ENCODE measurements around the gene TMEM207.

TMEM207 gene

GRCh38 chr3:190443257-190443656, 6.4 kb downstream of the TMEM207 start:
- no peak for DNase-seq

DNA sequence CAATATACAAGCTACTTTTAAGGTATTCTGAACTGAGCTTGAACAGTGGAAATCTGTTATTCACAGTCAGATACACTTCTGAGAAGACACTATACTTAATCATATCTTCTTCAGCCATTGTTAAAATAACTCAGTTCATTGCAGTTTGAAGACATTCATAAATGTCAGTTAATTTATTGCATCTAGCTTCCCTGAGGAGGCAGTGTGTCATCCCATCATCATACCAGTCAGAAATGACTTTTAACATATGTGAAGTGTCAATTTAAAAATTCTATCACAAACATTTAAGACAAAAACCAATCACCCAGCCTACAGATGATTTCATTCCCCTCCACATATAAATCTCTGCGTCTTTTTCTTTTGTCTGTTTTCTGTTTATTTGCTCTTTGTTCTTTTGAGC, 7.5 kb downstream of the TMEM207 start:
- no peak for DNase-seq

- DNase-seq = no peak
Observed at GRCh38 chr3:190436331-190436730, 13.4 kb downstream of the TMEM207 start.

DNA sequence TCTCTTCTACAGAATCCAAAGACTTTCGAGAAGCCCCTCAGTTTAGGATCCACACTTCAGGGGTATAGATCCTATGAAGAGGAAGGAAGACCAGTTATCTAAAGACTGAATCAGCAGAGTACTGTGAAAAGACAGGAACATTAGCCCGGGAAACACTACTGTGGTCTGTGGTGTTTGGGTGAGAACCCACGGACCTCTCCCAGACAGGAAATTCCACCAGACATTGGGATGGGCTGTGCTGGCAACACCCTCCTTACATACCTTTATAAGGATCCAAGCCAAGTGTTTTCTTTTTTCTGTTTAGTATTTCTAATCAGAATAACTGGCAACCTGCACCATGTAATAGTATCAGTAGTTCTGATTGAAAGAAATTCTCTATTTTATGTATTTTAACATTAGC, 14.1 kb downstream of the TMEM207 start:
- DNase-seq = no peak

GRCh38 chr3:190433626-190434025, 16.1 kb downstream of the TMEM207 start:
- no peak for DNase-seq

DNA sequence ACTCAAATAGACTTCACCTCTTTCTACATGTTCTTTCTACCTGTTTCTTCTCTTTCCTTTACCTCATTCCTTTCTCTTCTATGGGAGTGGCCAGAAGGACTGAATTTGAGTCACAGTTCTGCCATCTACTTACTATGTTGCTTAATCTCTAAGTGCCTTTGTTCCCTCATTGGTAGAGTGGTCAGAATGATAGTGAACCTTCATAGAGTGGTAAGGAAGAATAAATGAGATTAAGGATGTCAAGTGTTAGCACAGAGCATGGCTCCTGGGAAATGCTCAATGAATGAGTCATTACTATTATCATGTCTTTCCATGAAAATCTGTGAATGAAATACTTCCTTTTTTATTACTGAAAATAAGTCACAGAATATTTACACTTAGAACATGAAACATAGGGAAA, 17.5 kb downstream of the TMEM207 start:
- no peak for DNase-seq

GRCh38 chr3:190430906-190431305, 18.8 kb downstream of the TMEM207 start:
- DNase-seq = no peak

- no peak for DNase-seq
Observed at GRCh38 chr3:190429681-190430080, 20.0 kb downstream of the TMEM207 start.

DNA sequence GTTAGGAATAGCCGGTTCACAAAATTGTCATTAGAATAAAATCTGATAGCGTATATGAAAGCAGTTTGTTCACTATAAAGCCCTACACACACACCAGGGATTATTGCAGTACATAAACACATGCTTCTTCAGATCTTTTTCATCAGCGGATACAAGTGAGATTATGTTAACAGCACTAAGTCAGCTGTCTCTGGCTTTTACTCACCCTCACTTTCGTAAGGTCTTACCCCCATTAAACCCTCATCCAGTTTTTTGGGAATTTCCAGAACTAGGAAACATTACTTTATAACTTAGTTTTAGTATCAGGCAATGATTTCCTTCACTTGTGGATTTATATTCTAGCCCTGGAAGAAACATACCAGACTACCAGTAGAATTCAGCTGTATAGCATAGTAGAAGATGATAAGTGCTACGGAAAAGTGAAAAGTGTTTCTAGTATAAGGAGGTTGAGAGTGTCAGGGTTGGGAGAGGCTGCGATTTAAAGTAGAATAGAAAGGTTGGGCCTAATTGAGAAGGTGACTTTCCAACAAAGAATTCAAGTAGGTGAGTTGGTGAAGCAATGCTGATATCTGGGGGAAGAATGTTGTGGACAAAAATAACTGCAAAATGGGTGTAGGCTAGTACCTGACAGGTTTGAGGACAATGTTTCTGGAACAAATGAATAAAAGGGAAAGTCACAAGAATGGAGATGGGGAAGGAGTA, 22.7 kb downstream of the TMEM207 start:
- DNase-seq = no peak

DNA sequence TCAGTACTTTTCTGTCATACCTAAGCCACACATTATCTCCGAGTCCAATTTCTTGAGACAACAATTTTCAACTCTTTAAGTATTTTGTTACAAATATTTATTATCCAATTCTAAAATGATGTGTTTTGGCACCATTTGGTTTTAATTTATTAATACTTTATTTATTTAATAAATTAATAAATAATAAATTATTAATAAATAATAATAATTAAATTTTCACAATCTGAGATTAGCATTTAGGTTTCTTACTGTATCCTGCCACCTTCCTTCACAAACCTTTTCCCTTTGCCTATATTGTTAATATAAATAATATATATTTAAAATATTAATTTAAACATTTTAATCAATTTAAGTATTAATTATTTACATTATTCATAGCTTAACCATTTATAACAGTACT, 23.9 kb downstream of the TMEM207 start:
- no peak for DNase-seq

DNA sequence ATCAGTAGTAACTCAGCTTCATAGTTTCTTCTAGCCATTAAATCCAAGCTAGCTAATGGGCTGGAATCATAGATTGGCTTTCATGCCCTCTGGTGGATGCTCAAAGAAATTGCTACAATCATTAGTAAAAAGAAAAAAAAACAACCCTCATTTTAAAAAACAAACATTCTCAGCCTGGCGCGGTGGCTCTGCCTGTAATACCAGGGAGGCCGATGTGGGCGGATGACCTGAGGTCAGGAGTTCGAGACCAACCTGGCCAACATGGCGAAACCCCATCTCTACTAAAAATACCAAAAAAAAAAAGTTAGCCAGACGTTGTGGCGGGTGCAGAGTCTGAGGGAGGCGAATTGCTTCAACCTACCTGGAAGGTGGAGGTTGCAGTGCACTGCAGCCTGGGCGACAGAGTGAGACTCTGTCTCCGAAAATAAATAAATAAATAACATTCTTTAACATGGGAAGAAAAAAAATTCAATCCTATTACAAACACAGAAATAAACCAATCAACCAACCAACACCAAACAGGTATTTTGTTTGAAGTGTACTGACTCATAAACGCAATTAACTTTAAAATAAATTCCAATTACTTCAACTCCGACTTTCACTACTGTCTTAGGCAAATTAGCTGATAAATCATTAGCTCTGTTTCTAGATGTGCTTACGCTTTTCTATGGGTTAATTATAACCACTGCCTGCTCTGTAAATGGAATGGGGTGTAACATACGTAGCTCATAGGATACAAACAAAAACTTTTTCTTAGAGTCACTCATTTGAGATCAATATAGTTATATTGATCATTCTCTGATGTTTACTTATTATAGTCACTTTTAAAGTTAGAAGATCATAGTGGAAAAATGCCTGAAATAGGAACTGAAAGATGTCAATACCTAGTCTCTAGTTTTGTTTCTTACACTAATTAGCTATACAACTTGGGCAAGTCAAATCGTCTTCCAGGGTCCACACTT, 24.9 kb downstream of the TMEM207 start:
- no peak for DNase-seq

GRCh38 chr3:190424108-190424477, 25.6 kb downstream of the TMEM207 start:
- no peak for DNase-seq

DNA sequence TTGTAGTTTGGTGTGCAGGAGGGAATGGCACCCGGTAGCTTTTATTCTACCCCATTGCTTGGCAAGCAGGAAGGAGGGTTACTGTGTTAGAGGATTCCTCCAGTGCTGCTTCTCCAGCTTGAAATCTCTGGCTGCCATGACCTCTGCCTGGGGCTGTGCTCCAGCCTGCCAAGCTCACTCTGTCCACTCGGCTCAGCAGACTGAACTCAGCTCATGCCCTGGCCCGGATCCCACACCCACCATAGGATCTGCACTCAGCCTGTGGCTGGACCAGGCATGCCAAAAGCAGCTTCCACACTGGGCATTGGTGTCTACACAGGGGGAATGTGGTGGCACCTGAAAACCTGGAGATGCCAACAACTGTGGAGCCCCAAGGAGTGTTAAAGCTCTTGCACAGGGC, 35.4 kb downstream of the TMEM207 start:
- DNase-seq = no peak

DNA sequence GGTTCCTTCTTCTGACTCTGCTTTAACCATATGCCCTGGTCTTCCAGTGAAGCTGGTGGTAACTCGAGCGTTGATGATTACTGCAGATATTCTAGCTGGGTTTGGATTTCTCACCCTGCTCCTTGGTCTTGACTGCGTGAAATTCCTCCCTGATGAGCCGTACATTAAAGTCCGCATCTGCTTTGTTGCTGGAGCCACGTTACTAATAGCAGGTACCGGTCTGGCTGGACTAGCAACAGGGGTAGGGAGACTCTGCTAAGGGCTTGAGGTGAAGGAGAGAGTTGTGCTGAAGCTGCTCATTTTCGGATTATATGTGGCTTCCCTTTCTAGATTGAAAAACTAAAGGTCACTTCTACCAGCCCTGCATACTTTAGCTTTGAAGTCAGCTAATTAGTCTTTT, 45.0 kb downstream of the TMEM207 start:
- DNase-seq = no peak

GRCh38 chr3:190401963-190402362, 47.7 kb downstream of the TMEM207 start:
- DNase-seq = no peak

DNA sequence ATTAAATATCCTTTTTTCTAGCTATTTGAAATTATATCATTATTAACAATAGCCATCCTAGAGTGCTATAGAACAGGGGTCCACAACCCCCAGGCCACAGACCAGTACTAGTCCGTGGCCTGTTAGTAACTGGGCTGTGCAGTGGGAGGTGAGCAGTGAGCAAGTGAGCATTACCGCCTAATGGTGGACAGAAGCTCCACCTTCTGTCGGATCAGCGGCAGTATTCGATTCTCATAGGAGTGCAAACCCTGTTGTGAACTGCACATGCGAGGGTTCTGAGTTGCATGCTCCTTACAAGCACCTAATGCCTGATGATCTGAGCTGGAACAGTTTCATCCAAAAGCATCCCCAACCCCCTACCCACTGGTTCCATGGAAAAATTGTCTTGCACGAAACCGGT, 50.0 kb downstream of the TMEM207 start:
- no peak for DNase-seq

- DNase-seq = no peak
Observed at GRCh38 chr3:190397889-190398288, 51.8 kb downstream of the TMEM207 start.

GRCh38 chr3:190396001-190396400, 53.7 kb downstream of the TMEM207 start:
- DNase-seq = no peak

DNA sequence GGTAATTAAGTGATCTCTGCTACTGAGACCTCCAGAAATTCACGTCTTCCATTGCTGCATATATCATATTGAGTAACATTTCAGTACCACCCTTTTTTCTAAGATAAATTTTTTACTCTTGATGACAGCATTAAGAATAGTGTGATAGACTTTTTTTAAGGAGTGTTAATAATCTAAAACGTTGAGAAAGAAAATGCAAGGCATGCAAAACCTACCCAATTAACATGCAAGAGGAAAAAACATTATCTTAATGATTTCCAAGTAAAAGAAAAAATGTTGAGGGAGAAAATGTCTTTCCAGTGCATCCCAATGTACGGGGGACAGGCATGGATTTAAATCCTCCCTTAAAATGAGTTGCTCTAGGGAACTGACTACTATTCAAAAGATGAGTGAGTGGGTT, 61.0 kb downstream of the TMEM207 start:
- no peak for DNase-seq

DNA sequence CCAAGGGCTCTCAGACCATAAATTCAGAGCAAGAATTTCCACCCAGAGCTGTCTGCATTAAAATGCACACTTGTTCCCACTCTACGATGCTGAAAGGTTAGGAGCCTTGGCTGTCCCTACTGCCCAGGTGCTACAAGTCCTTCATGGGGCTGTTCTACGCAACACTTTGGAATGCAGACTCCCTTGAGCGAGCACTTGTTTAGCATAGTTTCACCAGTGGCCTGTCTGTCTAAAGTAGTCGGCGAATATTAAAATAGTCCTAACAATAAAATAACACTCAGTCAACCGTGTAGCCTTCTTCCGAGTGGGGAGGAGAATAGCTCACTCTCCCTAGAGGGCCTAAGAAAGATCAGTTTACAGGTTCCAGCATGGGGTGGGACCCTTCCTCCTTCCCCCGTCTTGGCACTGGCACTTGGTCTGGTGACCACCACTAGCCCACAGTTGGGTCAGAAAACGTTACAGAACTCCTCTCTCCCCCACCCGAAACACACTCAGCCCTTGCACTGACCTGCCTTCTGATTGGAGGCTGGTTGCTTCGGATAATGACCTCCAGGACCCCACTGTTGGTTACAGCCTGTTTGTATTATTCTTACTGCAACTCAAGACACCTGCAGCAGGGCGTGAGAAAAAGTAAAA, 62.0 kb downstream of the TMEM207 start, which contains the start of gene CLDN16:
CLDN16 (plus strand) TSS at position 586 of the 636 bp plus-strand sequence. CDS start 167 bp downstream, outside the sequence.
- DNase-seq = no peak

GRCh38 chr3:190385731-190386688, 63.7 kb downstream of the TMEM207 start:
- no peak for DNase-seq

- DNase-seq = no peak
Observed at GRCh38 chr3:190384309-190384756, 65.4 kb downstream of the TMEM207 start.
